Neural cell (in vitro differentiated cells): ENCODE measurements around the gene IQCM. TPM values are rescaled to one million over a fixed set of nuclear protein-coding genes. Genes with fewer than 3 reads are reported as not detected.

Experiments
- H2AFZ ChIP-seq: fragments of 200-600, 300-800 bp; sonication (generic), shearing (Covaris generic); 2 replicates; pipeline ENCODE4 v1.6.0; 2014; ENCODE audit warnings: low read depth, mild to moderate bottlenecking, antibody characterized with exemption, low read length, moderate library complexity
- H3F3A ChIP-seq: fragments of 200-600 bp; shearing (Covaris generic); 2 replicates; pipeline ENCODE4 v1.6.1; 2016; ENCODE audit warnings: mild to moderate bottlenecking, moderate library complexity, mixed read lengths, antibody characterized with exemption, low read length; ENCODE audit not compliant: insufficient read depth, poor library complexity, severe bottlenecking
- H3K27ac ChIP-seq: fragments of 200-600, 300-800 bp; sonication (generic), shearing (Covaris generic); 2 replicates; pipeline ENCODE4 v1.5.1; 2014; ENCODE audit warnings: mild to moderate bottlenecking, low read length, moderate library complexity
- H3K27me3 ChIP-seq: fragments of 300-800, 200-600 bp; sonication (generic), shearing (Covaris generic); 2 replicates; pipeline ENCODE4 v1.6.0; 2014; ENCODE audit warnings: mild to moderate bottlenecking, low read depth, low read length, moderate library complexity; ENCODE audit not compliant: insufficient read depth
- H3K36me3 ChIP-seq: fragments of 300-800, 200-600 bp; sonication (generic), shearing (Covaris generic); 2 replicates; pipeline ENCODE4 v1.5.1; 2014; ENCODE audit warnings: mild to moderate bottlenecking, antibody characterized with exemption, low read length, moderate library complexity; ENCODE audit not compliant: insufficient read depth
- H3K4me2 ChIP-seq: fragments of 300-800, 200-600 bp; sonication (generic), shearing (Covaris generic); 2 replicates; pipeline ENCODE4 v1.6.0; 2014; ENCODE audit warnings: mild to moderate bottlenecking, low read length
- H3K4me3 ChIP-seq: fragments of 300-800, 200-600 bp; sonication (generic), shearing (Covaris generic); 2 replicates; pipeline ENCODE4 v1.5.1; 2014; ENCODE audit warnings: mild to moderate bottlenecking, low read length, moderate library complexity
- H3K79me2 ChIP-seq: fragments of 200-600 bp; shearing (Covaris generic); replicated peaks from 2 replicates; pipeline ENCODE4 v1.6.0; 2014; ENCODE audit warnings: mild to moderate bottlenecking, low read length, moderate library complexity; ENCODE audit not compliant: insufficient read depth
- H3K9ac ChIP-seq: fragments of 300-800, 200-600 bp; sonication (generic), shearing (Covaris generic); 2 replicates; pipeline ENCODE4 v1.6.1; 2016; ENCODE audit warnings: mild to moderate bottlenecking, low read length, mixed read lengths
- H3K9me2 ChIP-seq: fragments of 200-600 bp; shearing (Covaris generic); 2 replicates; pipeline ENCODE4 v1.6.1; 2016; ENCODE audit warnings: mild to moderate bottlenecking, low read length, mixed read lengths; ENCODE audit not compliant: insufficient read depth
- H3K9me3 ChIP-seq: fragments of 200-600, 300-800 bp; sonication (generic), shearing (Covaris generic); 2 replicates; pipeline ENCODE4 v1.6.1; 2016; ENCODE audit warnings: mild to moderate bottlenecking, mixed run types, low read length, moderate library complexity, mixed read lengths
- H4K20me1 ChIP-seq: fragments of 200-600 bp; shearing (Covaris generic); 2 replicates; pipeline ENCODE4 v1.6.1; 2016; ENCODE audit warnings: mild to moderate bottlenecking, mixed run types; ENCODE audit not compliant: insufficient read depth
- EP300 ChIP-seq: fragments of 450-650 bp; conservative IDR thresholded peaks from 2 replicates; pipeline ENCODE4 v1.6.1; 2014; ENCODE audit warnings: antibody characterized with exemption, mild to moderate bottlenecking, moderate library complexity; ENCODE audit not compliant: poor library complexity, severe bottlenecking
- EZH2 ChIP-seq: fragments of 200-600, 300-800 bp; shearing (Covaris generic), sonication (generic); IDR thresholded peaks from 2 replicates; pipeline ENCODE4 v1.6.1; 2014; ENCODE audit warnings: antibody characterized with exemption, low read length, borderline replicate concordance, mild to moderate bottlenecking; ENCODE audit not compliant: insufficient read depth, poor library complexity, severe bottlenecking
- MXI1 ChIP-seq: fragments of 450-650 bp; conservative IDR thresholded peaks from 2 replicates; pipeline ENCODE4 v1.6.1; 2014; ENCODE audit warnings: antibody characterized with exemption, mild to moderate bottlenecking; ENCODE audit not compliant: poor library complexity, severe bottlenecking
- POLR2AphosphoS5 ChIP-seq: IDR thresholded peaks from 2 replicates; pipeline ENCODE4 v1.6.1; 2012
- RAD21 ChIP-seq: fragments of 450-650 bp; conservative IDR thresholded peaks from 2 replicates; pipeline ENCODE4 v1.6.1; 2014; ENCODE audit warnings: antibody characterized with exemption, mild to moderate bottlenecking, moderate library complexity
- SMC3 ChIP-seq: fragments of 450-650 bp; conservative IDR thresholded peaks from 2 replicates; pipeline ENCODE4 v1.6.1; 2014; ENCODE audit warnings: antibody characterized with exemption, mild to moderate bottlenecking, moderate library complexity; ENCODE audit not compliant: poor library complexity
- TAF1 ChIP-seq: IDR thresholded peaks from 2 replicates; pipeline ENCODE4 v1.6.1; 2012; ENCODE audit warnings: low read depth
- polyA plus RNA-seq: library from polyadenylated mRNA; depleted of rRNA; stranded (reverse); fragments of >200 nt; gene quantifications from 2 replicates; pipeline ENCODE4 v1.2.3, GENCODE V29; 2014
- TF ChIP-seq, protein P1 (sequence below): fragments of 450-650 bp; IDR thresholded peaks from 2 replicates; pipeline ENCODE4 v1.5.1; 2014; ENCODE audit warnings: antibody characterized with exemption, mild to moderate bottlenecking, moderate library complexity; ENCODE audit not compliant: poor library complexity, severe bottlenecking
- TF ChIP-seq, protein P2 (sequence below): IDR thresholded peaks from 2 replicates; pipeline ENCODE4 v1.6.1; 2012; ENCODE audit warnings: borderline replicate concordance

The IQCM gene
- polyA plus RNA-seq, 1 donor from 2014 or later, result not detected

DNA sequence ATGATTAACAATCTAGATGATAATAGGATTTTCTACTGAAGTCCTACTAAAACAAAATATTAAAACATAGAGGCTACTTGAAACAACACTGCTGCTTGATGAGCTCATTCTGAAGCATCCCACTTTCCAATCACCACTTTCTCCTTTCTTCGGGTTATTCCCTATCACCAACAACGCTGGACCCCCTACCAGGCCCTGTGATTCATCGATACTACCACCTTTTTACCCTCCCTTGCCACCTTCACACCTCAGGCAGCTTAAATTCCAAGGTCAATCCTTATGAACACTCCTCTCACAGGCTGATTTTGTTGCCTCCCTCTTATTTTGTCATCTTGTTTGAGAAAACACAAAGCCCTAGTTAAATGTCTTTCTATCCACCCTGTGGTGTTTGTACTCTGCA is 102.6 kb downstream of the IQCM start:
- Histone ChIP-seq H3K27ac (no peak overlapping the region), H3K36me3 (no peaks in the 10 kb centered on the region), H3K27me3 (no peaks in the 10 kb centered on the region), H3K9ac (no peak overlapping the region), H3K4me2 (no peak overlapping the region), H2AFZ (no peak overlapping the region), H3K9me3 (no peaks in the 10 kb centered on the region), H3K9me2 (no peaks in the 10 kb centered on the region), H4K20me1 (no peaks in the 10 kb centered on the region), H3K4me3 (no peak overlapping the region), H3F3A (no peaks in the 10 kb centered on the region), H3K79me2 (no peaks in the 10 kb centered on the region)
- no peak for TF ChIP-seq POLR2AphosphoS5
- TF ChIP-seq SMC3, result no peak
- no peak for TF ChIP-seq EZH2
- no peak for TF ChIP-seq RAD21
- TF ChIP-seq, protein P1, sequence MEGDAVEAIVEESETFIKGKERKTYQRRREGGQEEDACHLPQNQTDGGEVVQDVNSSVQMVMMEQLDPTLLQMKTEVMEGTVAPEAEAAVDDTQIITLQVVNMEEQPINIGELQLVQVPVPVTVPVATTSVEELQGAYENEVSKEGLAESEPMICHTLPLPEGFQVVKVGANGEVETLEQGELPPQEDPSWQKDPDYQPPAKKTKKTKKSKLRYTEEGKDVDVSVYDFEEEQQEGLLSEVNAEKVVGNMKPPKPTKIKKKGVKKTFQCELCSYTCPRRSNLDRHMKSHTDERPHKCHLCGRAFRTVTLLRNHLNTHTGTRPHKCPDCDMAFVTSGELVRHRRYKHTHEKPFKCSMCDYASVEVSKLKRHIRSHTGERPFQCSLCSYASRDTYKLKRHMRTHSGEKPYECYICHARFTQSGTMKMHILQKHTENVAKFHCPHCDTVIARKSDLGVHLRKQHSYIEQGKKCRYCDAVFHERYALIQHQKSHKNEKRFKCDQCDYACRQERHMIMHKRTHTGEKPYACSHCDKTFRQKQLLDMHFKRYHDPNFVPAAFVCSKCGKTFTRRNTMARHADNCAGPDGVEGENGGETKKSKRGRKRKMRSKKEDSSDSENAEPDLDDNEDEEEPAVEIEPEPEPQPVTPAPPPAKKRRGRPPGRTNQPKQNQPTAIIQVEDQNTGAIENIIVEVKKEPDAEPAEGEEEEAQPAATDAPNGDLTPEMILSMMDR, result no peak
- TF ChIP-seq EP300, result no peak
- no peak for TF ChIP-seq MXI1
- no peak for TF ChIP-seq TAF1
- TF ChIP-seq, protein P2, sequence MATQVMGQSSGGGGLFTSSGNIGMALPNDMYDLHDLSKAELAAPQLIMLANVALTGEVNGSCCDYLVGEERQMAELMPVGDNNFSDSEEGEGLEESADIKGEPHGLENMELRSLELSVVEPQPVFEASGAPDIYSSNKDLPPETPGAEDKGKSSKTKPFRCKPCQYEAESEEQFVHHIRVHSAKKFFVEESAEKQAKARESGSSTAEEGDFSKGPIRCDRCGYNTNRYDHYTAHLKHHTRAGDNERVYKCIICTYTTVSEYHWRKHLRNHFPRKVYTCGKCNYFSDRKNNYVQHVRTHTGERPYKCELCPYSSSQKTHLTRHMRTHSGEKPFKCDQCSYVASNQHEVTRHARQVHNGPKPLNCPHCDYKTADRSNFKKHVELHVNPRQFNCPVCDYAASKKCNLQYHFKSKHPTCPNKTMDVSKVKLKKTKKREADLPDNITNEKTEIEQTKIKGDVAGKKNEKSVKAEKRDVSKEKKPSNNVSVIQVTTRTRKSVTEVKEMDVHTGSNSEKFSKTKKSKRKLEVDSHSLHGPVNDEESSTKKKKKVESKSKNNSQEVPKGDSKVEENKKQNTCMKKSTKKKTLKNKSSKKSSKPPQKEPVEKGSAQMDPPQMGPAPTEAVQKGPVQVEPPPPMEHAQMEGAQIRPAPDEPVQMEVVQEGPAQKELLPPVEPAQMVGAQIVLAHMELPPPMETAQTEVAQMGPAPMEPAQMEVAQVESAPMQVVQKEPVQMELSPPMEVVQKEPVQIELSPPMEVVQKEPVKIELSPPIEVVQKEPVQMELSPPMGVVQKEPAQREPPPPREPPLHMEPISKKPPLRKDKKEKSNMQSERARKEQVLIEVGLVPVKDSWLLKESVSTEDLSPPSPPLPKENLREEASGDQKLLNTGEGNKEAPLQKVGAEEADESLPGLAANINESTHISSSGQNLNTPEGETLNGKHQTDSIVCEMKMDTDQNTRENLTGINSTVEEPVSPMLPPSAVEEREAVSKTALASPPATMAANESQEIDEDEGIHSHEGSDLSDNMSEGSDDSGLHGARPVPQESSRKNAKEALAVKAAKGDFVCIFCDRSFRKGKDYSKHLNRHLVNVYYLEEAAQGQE, result no peak

DNA sequence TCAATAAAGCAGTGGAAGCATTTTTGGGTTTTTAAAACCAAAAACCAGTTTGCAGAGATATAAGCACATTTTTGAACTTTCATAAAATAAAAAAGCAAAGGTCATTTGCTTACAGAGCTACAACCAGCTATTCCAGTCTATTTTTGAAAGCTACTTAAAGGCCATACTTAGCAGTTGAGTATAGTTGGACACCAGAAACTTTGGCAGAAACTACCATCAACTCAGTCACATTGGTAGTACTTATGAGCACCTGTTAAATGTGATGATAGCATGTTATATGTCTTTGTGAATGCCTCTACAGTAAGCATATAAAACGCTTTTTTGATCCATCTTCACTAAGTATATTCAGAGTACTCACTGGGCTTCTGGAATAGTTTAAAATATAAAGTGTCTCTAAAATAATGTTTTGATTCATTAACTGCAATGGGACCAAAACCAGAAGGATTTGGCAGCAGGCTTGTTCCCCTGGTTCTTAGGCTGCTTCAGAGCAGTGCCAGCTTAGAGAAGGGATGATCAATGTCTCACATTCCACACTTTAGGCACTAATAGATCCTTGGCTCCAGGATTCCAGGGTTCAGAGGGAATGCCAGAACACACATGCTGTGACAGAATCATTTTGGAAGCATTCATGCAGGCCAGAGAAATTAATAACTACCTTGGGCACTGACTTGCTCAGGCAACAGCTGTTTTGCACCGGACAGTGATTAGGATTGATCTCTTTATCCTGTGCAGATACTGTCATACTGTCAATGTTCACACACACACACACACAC is 103.9 kb downstream of the IQCM start:
- H3K9ac ChIP-seq, result no peak overlapping the region
- no peak overlapping the region for H3K27ac ChIP-seq
- no peak overlapping the region for H2AFZ ChIP-seq
- no peaks in the 10 kb centered on the region for H3K9me3 ChIP-seq
- H4K20me1 ChIP-seq, result no peaks in the 10 kb centered on the region
- H3K27me3 ChIP-seq, result no peaks in the 10 kb centered on the region
- TF ChIP-seq SMC3 (no peak), EP300 (no peak), POLR2AphosphoS5 (no peak), EZH2 (no peak), TAF1 (no peak), MXI1 (no peak), RAD21 (no peak)
- TF ChIP-seq, protein P1, result no peak
- TF ChIP-seq, protein P2, result no peak
- no peaks in the 10 kb centered on the region for H3F3A ChIP-seq
- no peaks in the 10 kb centered on the region for H3K9me2 ChIP-seq
- no peaks in the 10 kb centered on the region for H3K79me2 ChIP-seq
- H3K4me3 ChIP-seq, result no peak overlapping the region
- H3K36me3 ChIP-seq, result no peaks in the 10 kb centered on the region
- H3K4me2 ChIP-seq, result no peak overlapping the region
